Fibroblast of pulmonary artery (primary cell): Measurements from ENCODE around the gene CHST15.

ENCODE experiments used
- DNase-seq: peaks from one replicate; pipeline ENCODE4 v3.0.0-alpha.2; 2010; ENCODE audit warnings: low read depth
- H3K4me3 ChIP-seq: replicated peaks from 2 replicates; pipeline ENCODE4 v1.5.1; 2011; ENCODE audit warnings: low read depth, mild to moderate bottlenecking, control low read depth, low read length, moderate library complexity
- CTCF ChIP-seq: IDR thresholded peaks from 2 replicates; pipeline ENCODE4 v1.5.1; 2011; ENCODE audit warnings: mild to moderate bottlenecking, control low read depth, low read length, inconsistent platforms; ENCODE audit errors: missing control alignments

The CHST15 gene

GRCh38 chr10:124134251-124134893 lies 41.0 kb upstream of the CHST15 start:
- no peak for DNase-seq
- no peak for TF ChIP-seq CTCF

GRCh38 chr10:124132876-124133275 lies 39.5 kb upstream of the CHST15 start:
- TF ChIP-seq CTCF: no peak
- DNase-seq: no peak
- H3K4me3 ChIP-seq: no peak overlapping the region

More at GRCh38 chr10:124134251-124134893, 41.0 kb upstream of the CHST15 start:
- H3K4me3 ChIP-seq: no peak overlapping the region

GRCh38 chr10:124132306-124132705 lies 38.9 kb upstream of the CHST15 start:
- H3K4me3 ChIP-seq: no peak overlapping the region
- no peak for TF ChIP-seq CTCF
- DNase-seq: no peak

- DNase-seq: no peak
- no peak overlapping the region for H3K4me3 ChIP-seq
- TF ChIP-seq CTCF: no peak
Measured at GRCh38 chr10:124131172-124131571, 37.8 kb upstream of the CHST15 start.

- DNase-seq: no peak
- no peak overlapping the region for H3K4me3 ChIP-seq
- no peak for TF ChIP-seq CTCF
Measured at GRCh38 chr10:124130198-124130900, 37.0 kb upstream of the CHST15 start.

- TF ChIP-seq CTCF: no peak
- no peak for DNase-seq
- no peak overlapping the region for H3K4me3 ChIP-seq
Measured at GRCh38 chr10:124129471-124129870, 36.1 kb upstream of the CHST15 start.

GRCh38 chr10:124128811-124129145 lies 35.4 kb upstream of the CHST15 start:
- no peak for DNase-seq
- no peak overlapping the region for H3K4me3 ChIP-seq
- TF ChIP-seq CTCF: no peak
